ENCODE measurements around the gene IRF5. TPM values are rescaled to one million over a fixed set of nuclear protein-coding genes. Genes with fewer than 3 reads are reported as not detected.
"Not testable (repeated sequence)": the region's sequence is repeated elsewhere in the genome, so short reads cannot be mapped to it uniquely, and the experiment has no call there.

The IRF5 gene
- total RNA-seq, 1 experiment from 2014 or later = 8.8 TPM

GRCh38 chr7:128993419-128993818, 55.7 kb downstream of the IRF5 start:
- intact Hi-C loops (cut with micrococcal nuclease; ENCODE audit: unreplicated experiment) = no loop called here
- H3K27ac ChIP-seq (ENCODE audit: low read length) = no peak overlapping the region
- ChIA-PET POLR2A (no interaction called here), CTCF (no interaction called here)
- peaks cover 40% of the 10 kb centered on the region for H3K36me3 ChIP-seq (ENCODE audit: control insufficient read depth, insufficient read depth, low read length)
- no TSS peak for BruUV-seq (replicated peaks)
- H3K27me3 ChIP-seq (ENCODE audit: control insufficient read depth, insufficient read depth, low read length) = no peaks in the 10 kb centered on the region
- no peaks in the 10 kb centered on the region for H3K9me3 ChIP-seq (ENCODE audit: control insufficient read depth, insufficient read depth, low read depth, low read length)
- ATAC-seq (no peak), DNase-seq (ENCODE audit: low read depth, low spot score) (no peak)
- TF ChIP-seq SIN3A (IDR thresholded peaks at IDR 0.05; ENCODE audit: borderline replicate concordance, insufficient read depth, low read depth, low read length) (no peak), REST (IDR thresholded peaks at IDR 0.05; ENCODE audit: insufficient read depth in 1 of 2, low read depth in 2 of 2, low read length in 1 of 2) (no peak), POLR2AphosphoS5 (IDR thresholded peaks at IDR 0.05; ENCODE audit: low read depth, low read length) (no peak), CTCF (IDR thresholded peaks at IDR 0.05) (no peak), TCF7L2 (IDR thresholded peaks at IDR 0.05; ENCODE audit: low read depth, low read length) (no peak)
- in situ Hi-C loops (cut with HindIII; ENCODE audit: low pct_unique_long_range_greater_than_20kb, low sequenced_read_pairs) = no loop called here
- H3K4me3 ChIP-seq (ENCODE audit: low read depth in 2 of 2, low read length in 2 of 2) = no peak overlapping the region
- H3K4me1 ChIP-seq (ENCODE audit: control insufficient read depth, insufficient read depth, low read length) = no peaks in the 10 kb centered on the region

- POLR2A ChIA-PET; H3K9me3 ChIP-seq (ENCODE audit: control insufficient read depth, insufficient read depth, low read depth, low read length); in situ Hi-C loops (cut with HindIII; ENCODE audit: low pct_unique_long_range_greater_than_20kb, low sequenced_read_pairs); DNase-seq (ENCODE audit: low read depth, low spot score); ATAC-seq; H3K4me3 ChIP-seq (ENCODE audit: low read depth in 2 of 2, low read length in 2 of 2); H3K4me1 ChIP-seq (ENCODE audit: control insufficient read depth, insufficient read depth, low read length); H3K27ac ChIP-seq (ENCODE audit: low read length); H3K27me3 ChIP-seq (ENCODE audit: control insufficient read depth, insufficient read depth, low read length); intact Hi-C loops (cut with micrococcal nuclease; ENCODE audit: unreplicated experiment); BruUV-seq (replicated peaks); CTCF ChIA-PET: not testable (repeated sequence)
- H3K36me3 ChIP-seq (ENCODE audit: control insufficient read depth, insufficient read depth, low read length) = peaks cover 34% of the 10 kb centered on the region
Observed at GRCh38 chr7:128994560-128994959, 56.8 kb downstream of the IRF5 start.

- no peak for TF ChIP-seq REST (IDR thresholded peaks at IDR 0.05; ENCODE audit: insufficient read depth in 1 of 2, low read depth in 2 of 2, low read length in 1 of 2)
- no peak for TF ChIP-seq CTCF (IDR thresholded peaks at IDR 0.05)
- no peak for TF ChIP-seq SIN3A (IDR thresholded peaks at IDR 0.05; ENCODE audit: borderline replicate concordance, insufficient read depth, low read depth, low read length)
- no peak for TF ChIP-seq POLR2AphosphoS5 (IDR thresholded peaks at IDR 0.05; ENCODE audit: low read depth, low read length)
- TF ChIP-seq TCF7L2 (IDR thresholded peaks at IDR 0.05; ENCODE audit: low read depth, low read length) = no peak
- Histone ChIP-seq H3K4me3 (ENCODE audit: low read depth in 2 of 2, low read length in 2 of 2) (no peak overlapping the region), H3K27ac (ENCODE audit: low read length) (no peak overlapping the region), H3K9me3 (ENCODE audit: control insufficient read depth, insufficient read depth, low read depth, low read length) (no peaks in the 10 kb centered on the region), H3K27me3 (ENCODE audit: control insufficient read depth, insufficient read depth, low read length) (no peaks in the 10 kb centered on the region), H3K4me1 (ENCODE audit: control insufficient read depth, insufficient read depth, low read length) (no peaks in the 10 kb centered on the region), H3K36me3 (ENCODE audit: control insufficient read depth, insufficient read depth, low read length) (peaks cover 23% of the 10 kb centered on the region)
- DNase-seq (ENCODE audit: low read depth, low spot score) (no peak), ATAC-seq (no peak)
- ChIA-PET POLR2A (interaction anchor here (0.6 to 0.8 kb wide), 2 partner anchors 18 to 26 kb away, joined by 4 to 8 read pairs; no protein-coding TSS in a partner anchor), CTCF (no interaction called here)
- intact Hi-C loops (cut with micrococcal nuclease; ENCODE audit: unreplicated experiment) = no loop called here
- no TSS peak for BruUV-seq (replicated peaks)
- in situ Hi-C loops (cut with HindIII; ENCODE audit: low pct_unique_long_range_greater_than_20kb, low sequenced_read_pairs) = no loop called here
Observed at GRCh38 chr7:128997181-128997580, 59.5 kb downstream of the IRF5 start.
